HL-60 (cell line): ENCODE measurements around the gene EPS15.

Experiments
- DNase-seq, 2 experiments: peaks; one replicate each; pipeline ENCODE4 v3.0.0-alpha.2; 2010 to 2020; ENCODE audit warnings: low read depth in 1 of 2, low spot score in 1 of 2
- H3K27ac ChIP-seq: fragments of 250-450 bp; sonication (Bioruptor Pico); replicated peaks from 2 replicates; pipeline ENCODE4 v1.5.1; 2020; ENCODE audit warnings: mild to moderate bottlenecking, moderate library complexity
- H3K27me3 ChIP-seq: fragments of 250-450 bp; sonication (Bioruptor Pico); 2 replicates; pipeline ENCODE4 v1.5.1; 2021; ENCODE audit warnings: mild to moderate bottlenecking, moderate library complexity; ENCODE audit not compliant: insufficient read depth, poor library complexity, severe bottlenecking
- H3K4me3 ChIP-seq: replicated peaks from 2 replicates; pipeline ENCODE4 v1.5.1; 2011; ENCODE audit warnings: mild to moderate bottlenecking, control low read depth, low read length; ENCODE audit not compliant: insufficient read depth
- GABPA ChIP-seq: IDR thresholded peaks from 2 replicates; pipeline ENCODE4 v1.6.1; 2012; ENCODE audit warnings: low read depth
- POLR2AphosphoS5 ChIP-seq: IDR thresholded peaks from 2 replicates; pipeline ENCODE4 v1.6.1; 2012; ENCODE audit warnings: low read depth
- SPI1 ChIP-seq: IDR thresholded peaks from 2 replicates; pipeline ENCODE4 v1.6.1; 2012; ENCODE audit warnings: low read depth, mild to moderate bottlenecking, borderline replicate concordance
- TF ChIP-seq, protein P1 (sequence below): IDR thresholded peaks from one replicate; pipeline ENCODE4 v1.5.1; 2011; ENCODE audit warnings: low read length, control low read depth, inconsistent platforms; ENCODE audit not compliant: insufficient read depth
- TF ChIP-seq, protein P2 (sequence below): IDR thresholded peaks from 2 replicates; pipeline ENCODE4 v1.6.1; 2012; ENCODE audit warnings: low read depth; ENCODE audit not compliant: insufficient replicate concordance

Gene EPS15

DNA sequence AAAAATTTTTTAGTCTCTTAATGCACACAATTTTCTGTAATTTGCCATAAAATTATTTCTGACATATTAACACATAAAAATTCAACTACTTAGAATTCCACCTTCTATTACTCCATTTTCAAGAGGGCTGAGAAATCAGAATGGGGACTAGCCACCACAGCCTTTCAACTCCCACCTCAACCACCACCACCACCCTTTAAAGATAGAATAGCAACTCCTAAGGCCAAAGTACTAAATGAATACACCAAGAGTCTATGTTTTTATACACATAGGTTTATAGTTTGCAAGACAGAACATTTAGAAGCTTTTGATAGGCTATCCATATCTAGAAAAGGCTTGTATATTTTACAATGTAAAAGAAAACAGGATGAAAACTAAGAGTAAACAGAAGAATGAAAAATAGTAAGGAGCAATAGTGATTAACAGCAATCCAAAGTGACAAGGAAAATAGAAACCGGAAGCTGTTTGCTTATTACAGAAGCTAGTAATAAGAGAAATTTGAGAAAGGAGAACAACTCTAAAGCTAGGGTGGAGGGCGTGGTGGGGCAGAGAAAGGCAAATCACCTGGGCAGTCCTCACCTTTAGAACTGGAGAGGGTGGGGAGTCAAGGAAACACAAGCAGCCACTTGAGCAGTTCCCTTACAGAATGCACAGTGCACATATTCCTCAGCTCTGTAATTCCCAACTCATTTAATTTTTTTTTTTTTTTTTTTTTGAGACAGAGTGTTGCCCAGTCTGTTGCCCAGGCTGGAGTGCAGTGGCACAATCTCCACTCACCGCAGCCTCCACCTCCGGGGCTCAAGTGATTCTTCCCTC lies 27.7 kb downstream of the EPS15 start:
- no peak overlapping the region for H3K4me3 ChIP-seq
- DNase-seq = peak in 1 of 2 experiments; percentile 28
- H3K27me3 ChIP-seq = no peaks in the 10 kb centered on the region
- TF ChIP-seq, protein P1, sequence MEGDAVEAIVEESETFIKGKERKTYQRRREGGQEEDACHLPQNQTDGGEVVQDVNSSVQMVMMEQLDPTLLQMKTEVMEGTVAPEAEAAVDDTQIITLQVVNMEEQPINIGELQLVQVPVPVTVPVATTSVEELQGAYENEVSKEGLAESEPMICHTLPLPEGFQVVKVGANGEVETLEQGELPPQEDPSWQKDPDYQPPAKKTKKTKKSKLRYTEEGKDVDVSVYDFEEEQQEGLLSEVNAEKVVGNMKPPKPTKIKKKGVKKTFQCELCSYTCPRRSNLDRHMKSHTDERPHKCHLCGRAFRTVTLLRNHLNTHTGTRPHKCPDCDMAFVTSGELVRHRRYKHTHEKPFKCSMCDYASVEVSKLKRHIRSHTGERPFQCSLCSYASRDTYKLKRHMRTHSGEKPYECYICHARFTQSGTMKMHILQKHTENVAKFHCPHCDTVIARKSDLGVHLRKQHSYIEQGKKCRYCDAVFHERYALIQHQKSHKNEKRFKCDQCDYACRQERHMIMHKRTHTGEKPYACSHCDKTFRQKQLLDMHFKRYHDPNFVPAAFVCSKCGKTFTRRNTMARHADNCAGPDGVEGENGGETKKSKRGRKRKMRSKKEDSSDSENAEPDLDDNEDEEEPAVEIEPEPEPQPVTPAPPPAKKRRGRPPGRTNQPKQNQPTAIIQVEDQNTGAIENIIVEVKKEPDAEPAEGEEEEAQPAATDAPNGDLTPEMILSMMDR = no peak
- TF ChIP-seq POLR2AphosphoS5 (no peak), SPI1 (no peak), GABPA (no peak)
- TF ChIP-seq, protein P2, sequence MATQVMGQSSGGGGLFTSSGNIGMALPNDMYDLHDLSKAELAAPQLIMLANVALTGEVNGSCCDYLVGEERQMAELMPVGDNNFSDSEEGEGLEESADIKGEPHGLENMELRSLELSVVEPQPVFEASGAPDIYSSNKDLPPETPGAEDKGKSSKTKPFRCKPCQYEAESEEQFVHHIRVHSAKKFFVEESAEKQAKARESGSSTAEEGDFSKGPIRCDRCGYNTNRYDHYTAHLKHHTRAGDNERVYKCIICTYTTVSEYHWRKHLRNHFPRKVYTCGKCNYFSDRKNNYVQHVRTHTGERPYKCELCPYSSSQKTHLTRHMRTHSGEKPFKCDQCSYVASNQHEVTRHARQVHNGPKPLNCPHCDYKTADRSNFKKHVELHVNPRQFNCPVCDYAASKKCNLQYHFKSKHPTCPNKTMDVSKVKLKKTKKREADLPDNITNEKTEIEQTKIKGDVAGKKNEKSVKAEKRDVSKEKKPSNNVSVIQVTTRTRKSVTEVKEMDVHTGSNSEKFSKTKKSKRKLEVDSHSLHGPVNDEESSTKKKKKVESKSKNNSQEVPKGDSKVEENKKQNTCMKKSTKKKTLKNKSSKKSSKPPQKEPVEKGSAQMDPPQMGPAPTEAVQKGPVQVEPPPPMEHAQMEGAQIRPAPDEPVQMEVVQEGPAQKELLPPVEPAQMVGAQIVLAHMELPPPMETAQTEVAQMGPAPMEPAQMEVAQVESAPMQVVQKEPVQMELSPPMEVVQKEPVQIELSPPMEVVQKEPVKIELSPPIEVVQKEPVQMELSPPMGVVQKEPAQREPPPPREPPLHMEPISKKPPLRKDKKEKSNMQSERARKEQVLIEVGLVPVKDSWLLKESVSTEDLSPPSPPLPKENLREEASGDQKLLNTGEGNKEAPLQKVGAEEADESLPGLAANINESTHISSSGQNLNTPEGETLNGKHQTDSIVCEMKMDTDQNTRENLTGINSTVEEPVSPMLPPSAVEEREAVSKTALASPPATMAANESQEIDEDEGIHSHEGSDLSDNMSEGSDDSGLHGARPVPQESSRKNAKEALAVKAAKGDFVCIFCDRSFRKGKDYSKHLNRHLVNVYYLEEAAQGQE = no peak
- H3K27ac ChIP-seq = peak overlapping the region; percentile 13; the same call in 1 of the 2 replicates

DNA sequence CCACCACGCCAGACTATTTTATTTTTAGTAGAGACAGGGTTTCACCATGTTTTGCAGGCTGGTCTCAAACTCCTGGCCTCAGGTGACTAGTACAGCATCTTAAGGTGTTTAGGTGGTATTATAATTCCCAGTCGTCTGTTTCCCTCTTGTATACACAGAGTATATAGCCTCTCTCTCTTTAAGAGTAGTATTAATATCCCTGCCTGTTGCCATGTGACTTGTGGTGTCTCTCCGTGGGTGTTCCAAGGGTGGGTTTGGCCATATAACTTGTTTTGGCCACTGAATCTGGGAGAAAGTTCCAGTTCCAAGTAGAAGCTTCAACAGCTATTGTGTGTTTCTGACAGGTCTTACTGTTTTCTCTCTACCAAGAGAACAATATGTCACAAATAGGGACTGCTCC lies 29.6 kb downstream of the EPS15 start:
- TF ChIP-seq, protein P2 = no peak
- TF ChIP-seq GABPA (no peak), SPI1 (no peak), POLR2AphosphoS5 (no peak)
- TF ChIP-seq, protein P1 = no peak
- H3K27me3 ChIP-seq = no peaks in the 10 kb centered on the region
- no peak overlapping the region for H3K4me3 ChIP-seq

DNA sequence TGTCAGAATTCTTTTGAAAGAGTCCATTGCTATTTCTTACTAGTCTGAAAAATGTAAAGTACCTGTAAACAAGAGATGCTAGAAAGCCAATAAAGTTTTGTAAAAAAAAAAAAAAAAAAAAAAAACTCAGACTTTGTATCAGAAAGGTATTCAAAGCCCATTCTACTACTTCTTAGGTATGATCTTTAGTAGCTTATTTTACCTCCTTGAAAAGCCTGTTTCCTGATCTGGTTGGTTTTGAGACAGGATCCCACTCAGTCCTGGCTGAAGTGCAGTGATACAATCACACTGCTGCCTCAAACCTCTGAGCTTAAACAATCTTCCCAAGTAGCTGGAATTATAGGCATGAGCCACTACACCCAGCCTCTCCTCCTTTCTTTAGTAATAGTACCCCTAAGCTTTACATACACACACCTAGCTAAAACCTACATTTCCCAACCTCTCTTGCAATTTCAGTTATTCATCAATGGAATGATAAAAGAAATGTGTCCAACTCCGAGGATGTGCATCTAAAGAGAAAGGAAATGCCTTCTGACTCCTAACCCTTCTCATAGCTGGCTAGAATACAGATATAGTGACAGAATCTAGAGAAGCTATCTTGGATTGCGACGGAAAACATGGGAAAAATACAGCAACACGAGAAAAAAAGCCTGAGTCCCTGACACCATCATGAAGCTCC lies 30.6 kb downstream of the EPS15 start:
- H3K4me3 ChIP-seq = no peak overlapping the region
- DNase-seq = no peak
- no peaks in the 10 kb centered on the region for H3K27me3 ChIP-seq
- H3K27ac ChIP-seq = no peak overlapping the region
- TF ChIP-seq POLR2AphosphoS5 (no peak), GABPA (no peak), SPI1 (no peak)
- TF ChIP-seq, protein P1 = no peak

More for the DNA sequence above, 29.6 kb downstream of the EPS15 start:
- no peak overlapping the region for H3K27ac ChIP-seq
- no peak for DNase-seq
